ENCODE data around the gene USP17L28. TPM values are rescaled to one million over a fixed set of nuclear protein-coding genes. Genes with fewer than 3 reads are reported as not detected.
"Not testable (repeated sequence)": the region's sequence is repeated elsewhere in the genome, so short reads cannot be mapped to it uniquely, and the experiment has no call there.

USP17L28 gene, protein sequence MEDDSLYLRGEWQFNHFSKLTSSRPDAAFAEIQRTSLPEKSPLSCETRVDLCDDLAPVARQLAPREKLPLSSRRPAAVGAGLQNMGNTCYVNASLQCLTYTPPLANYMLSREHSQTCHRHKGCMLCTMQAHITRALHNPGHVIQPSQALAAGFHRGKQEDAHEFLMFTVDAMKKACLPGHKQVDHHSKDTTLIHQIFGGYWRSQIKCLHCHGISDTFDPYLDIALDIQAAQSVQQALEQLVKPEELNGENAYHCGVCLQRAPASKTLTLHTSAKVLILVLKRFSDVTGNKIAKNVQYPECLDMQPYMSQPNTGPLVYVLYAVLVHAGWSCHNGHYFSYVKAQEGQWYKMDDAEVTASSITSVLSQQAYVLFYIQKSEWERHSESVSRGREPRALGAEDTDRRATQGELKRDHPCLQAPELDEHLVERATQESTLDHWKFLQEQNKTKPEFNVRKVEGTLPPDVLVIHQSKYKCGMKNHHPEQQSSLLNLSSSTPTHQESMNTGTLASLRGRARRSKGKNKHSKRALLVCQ
- total RNA-seq (not detected in 2 replicates), polyA plus RNA-seq (not detected in 2 replicates), polyA minus RNA-seq (not detected in 2 replicates), Bru-seq, nascent RNA (not detected), BruChase-seq, experiment 1, labeled RNA remaining after a 6-hour chase (not detected), BruChase-seq, experiment 2, labeled RNA remaining after a 2-hour chase (not detected)
- polyA plus RNA-seq (2011; cell fraction: cytosol; rRNA removed) = not detected in 2 replicates
- not detected in 2 replicates for polyA plus RNA-seq (2011; cell fraction: nucleus; rRNA removed)
- polyA plus RNA-seq (2012) = not detected in 2 replicates
- not detected for polyA minus RNA-seq (2011; cell fraction: cytosol; rRNA and poly(A)+ RNA removed)
- not detected in 2 replicates for polyA minus RNA-seq (2011; cell fraction: nucleus; rRNA and poly(A)+ RNA removed)
- long read RNA-seq = 0 reads

DNA sequence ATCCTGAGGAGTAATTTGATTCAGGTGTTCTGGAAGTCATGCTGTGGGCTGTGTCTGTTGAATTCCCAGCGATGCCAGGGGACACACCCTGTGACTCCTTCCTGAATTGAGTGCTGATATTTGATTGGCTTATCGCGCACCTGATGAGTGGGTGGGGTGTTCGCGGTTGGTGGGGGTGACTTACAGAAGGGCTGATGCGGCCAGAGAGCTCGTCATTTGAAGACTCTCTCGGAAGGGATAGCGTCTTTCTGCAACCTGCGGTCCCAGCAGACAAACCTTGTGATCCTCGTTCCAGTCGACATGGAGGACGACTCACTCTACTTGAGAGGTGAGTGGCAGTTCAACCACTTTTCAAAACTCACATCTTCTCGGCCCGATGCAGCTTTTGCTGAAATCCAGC is at the start of gene USP17L28:
Gene USP17L28, plus strand, starts transcription at position 301 of the 400 bp plus-strand sequence. Its CDS starts 0 bp downstream, at position 301.
- H3K36me3 ChIP-seq (ENCODE audit: control insufficient read depth in 2 of 2, extremely low read depth in 1 of 2, insufficient read depth in 2 of 2, low read length in 2 of 2); BruUV-seq (replicated peaks); DNase-seq (ENCODE audit: low read depth, low spot score); FAIRE-seq; H4K20me1 ChIP-seq (replicated peaks; ENCODE audit: control insufficient read depth, extremely low read depth, insufficient read depth, low read length); H3K79me2 ChIP-seq (ENCODE audit: control insufficient read depth, insufficient read depth, low read length); intact Hi-C loops (cut with micrococcal nuclease); H3K9ac ChIP-seq (replicated peaks; ENCODE audit: extremely low read depth, insufficient read depth, low read length); H3K27ac ChIP-seq (ENCODE audit: insufficient read depth, low read depth, low read length); CTCF ChIA-PET; H3K9me1 ChIP-seq (replicated peaks; ENCODE audit: control insufficient read depth, extremely low read depth, insufficient read depth, low read length); POLR2A ChIA-PET; dilution Hi-C loops (cut with MboI; ENCODE audit: extremely low pct_ligation_motif_present, low sequenced_read_pairs); H3K27me3 ChIP-seq (ENCODE audit: control insufficient read depth in 2 of 2, insufficient read depth in 2 of 2, low read length in 2 of 2); H3K9me3 ChIP-seq (replicated peaks; ENCODE audit: control insufficient read depth, insufficient read depth, low read length); H3K4me1 ChIP-seq (ENCODE audit: control insufficient read depth, extremely low read depth, insufficient read depth, low read length); H3K4me3 ChIP-seq (replicated peaks in 1 of 3; ENCODE audit: insufficient read depth in 1 of 3, low read depth in 1 of 3, low read length in 3 of 3); H3K4me2 ChIP-seq (ENCODE audit: insufficient read depth, low read length); H2AFZ ChIP-seq (ENCODE audit: low read depth, low read length): not testable (repeated sequence)

DNA sequence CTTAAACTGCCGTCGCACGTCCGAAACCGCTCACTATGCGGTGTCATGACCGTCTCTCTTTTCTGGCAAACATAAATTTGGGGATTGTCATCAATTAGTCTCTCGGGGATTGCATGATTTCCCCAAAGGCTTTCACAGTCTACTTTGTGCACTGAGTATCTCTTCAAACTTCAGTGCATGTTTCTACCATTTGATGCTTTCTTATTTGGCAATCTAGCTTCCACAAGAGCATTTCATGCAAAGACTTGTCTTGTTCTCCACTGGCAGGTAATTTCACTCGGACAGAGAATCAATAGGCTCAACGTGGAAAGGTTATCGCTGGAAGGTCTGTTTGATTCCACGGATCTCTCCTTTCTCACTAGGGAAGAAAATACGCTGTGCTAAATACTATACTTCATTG is 24.5 kb upstream of the USP17L28 start:
- H3K36me3 ChIP-seq (ENCODE audit: control insufficient read depth in 2 of 2, extremely low read depth in 1 of 2, insufficient read depth in 2 of 2, low read length in 2 of 2); H3K9me1 ChIP-seq (replicated peaks; ENCODE audit: control insufficient read depth, extremely low read depth, insufficient read depth, low read length); H3K4me3 ChIP-seq (replicated peaks in 1 of 3; ENCODE audit: insufficient read depth in 1 of 3, low read depth in 1 of 3, low read length in 3 of 3); H3K9ac ChIP-seq (replicated peaks; ENCODE audit: extremely low read depth, insufficient read depth, low read length); H2AFZ ChIP-seq (ENCODE audit: low read depth, low read length); H3K27me3 ChIP-seq (ENCODE audit: control insufficient read depth in 2 of 2, insufficient read depth in 2 of 2, low read length in 2 of 2); H3K27ac ChIP-seq (ENCODE audit: insufficient read depth, low read depth, low read length); H4K20me1 ChIP-seq (replicated peaks; ENCODE audit: control insufficient read depth, extremely low read depth, insufficient read depth, low read length); H3K79me2 ChIP-seq (ENCODE audit: control insufficient read depth, insufficient read depth, low read length); FAIRE-seq; BruUV-seq (replicated peaks); POLR2A ChIA-PET; CTCF ChIA-PET; dilution Hi-C loops (cut with MboI; ENCODE audit: extremely low pct_ligation_motif_present, low sequenced_read_pairs); H3K4me2 ChIP-seq (ENCODE audit: insufficient read depth, low read length); intact Hi-C loops (cut with micrococcal nuclease); H3K4me1 ChIP-seq (ENCODE audit: control insufficient read depth, extremely low read depth, insufficient read depth, low read length); H3K9me3 ChIP-seq (replicated peaks; ENCODE audit: control insufficient read depth, insufficient read depth, low read length); DNase-seq (ENCODE audit: low read depth, low spot score): not testable (repeated sequence)

DNA sequence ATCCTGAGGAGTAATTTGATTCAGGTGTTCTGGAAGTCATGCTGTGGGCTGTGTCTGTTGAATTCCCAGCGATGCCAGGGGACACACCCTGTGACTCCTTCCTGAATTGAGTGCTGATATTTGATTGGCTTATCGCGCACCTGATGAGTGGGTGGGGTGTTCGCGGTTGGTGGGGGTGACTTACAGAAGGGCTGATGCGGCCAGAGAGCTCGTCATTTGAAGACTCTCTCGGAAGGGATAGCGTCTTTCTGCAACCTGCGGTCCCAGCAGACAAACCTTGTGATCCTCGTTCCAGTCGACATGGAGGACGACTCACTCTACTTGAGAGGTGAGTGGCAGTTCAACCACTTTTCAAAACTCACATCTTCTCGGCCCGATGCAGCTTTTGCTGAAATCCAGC is 23.8 kb upstream of the USP17L28 start, which contains the start of gene USP17L24:
Gene USP17L24, plus strand, starts transcription at position 301 of the 400 bp plus-strand sequence. Its CDS starts 0 bp downstream, at position 301.
- H3K9me1 ChIP-seq (replicated peaks; ENCODE audit: control insufficient read depth, extremely low read depth, insufficient read depth, low read length); H3K9me3 ChIP-seq (replicated peaks; ENCODE audit: control insufficient read depth, insufficient read depth, low read length); H3K79me2 ChIP-seq (ENCODE audit: control insufficient read depth, insufficient read depth, low read length); FAIRE-seq; intact Hi-C loops (cut with micrococcal nuclease); DNase-seq (ENCODE audit: low read depth, low spot score); H2AFZ ChIP-seq (ENCODE audit: low read depth, low read length); BruUV-seq (replicated peaks); H3K36me3 ChIP-seq (ENCODE audit: control insufficient read depth in 2 of 2, extremely low read depth in 1 of 2, insufficient read depth in 2 of 2, low read length in 2 of 2); CTCF ChIA-PET; H3K9ac ChIP-seq (replicated peaks; ENCODE audit: extremely low read depth, insufficient read depth, low read length); dilution Hi-C loops (cut with MboI; ENCODE audit: extremely low pct_ligation_motif_present, low sequenced_read_pairs); H4K20me1 ChIP-seq (replicated peaks; ENCODE audit: control insufficient read depth, extremely low read depth, insufficient read depth, low read length); H3K27me3 ChIP-seq (ENCODE audit: control insufficient read depth in 2 of 2, insufficient read depth in 2 of 2, low read length in 2 of 2); POLR2A ChIA-PET; H3K4me1 ChIP-seq (ENCODE audit: control insufficient read depth, extremely low read depth, insufficient read depth, low read length); H3K27ac ChIP-seq (ENCODE audit: insufficient read depth, low read depth, low read length); H3K4me3 ChIP-seq (replicated peaks in 1 of 3; ENCODE audit: insufficient read depth in 1 of 3, low read depth in 1 of 3, low read length in 3 of 3); H3K4me2 ChIP-seq (ENCODE audit: insufficient read depth, low read length): not testable (repeated sequence)

DNA sequence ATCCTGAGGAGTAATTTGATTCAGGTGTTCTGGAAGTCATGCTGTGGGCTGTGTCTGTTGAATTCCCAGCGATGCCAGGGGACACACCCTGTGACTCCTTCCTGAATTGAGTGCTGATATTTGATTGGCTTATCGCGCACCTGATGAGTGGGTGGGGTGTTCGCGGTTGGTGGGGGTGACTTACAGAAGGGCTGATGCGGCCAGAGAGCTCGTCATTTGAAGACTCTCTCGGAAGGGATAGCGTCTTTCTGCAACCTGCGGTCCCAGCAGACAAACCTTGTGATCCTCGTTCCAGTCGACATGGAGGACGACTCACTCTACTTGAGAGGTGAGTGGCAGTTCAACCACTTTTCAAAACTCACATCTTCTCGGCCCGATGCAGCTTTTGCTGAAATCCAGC is 19.1 kb upstream of the USP17L28 start, which contains the start of gene USP17L25:
Gene USP17L25, plus strand, starts transcription at position 301 of the 400 bp plus-strand sequence. Its CDS starts 0 bp downstream, at position 301.
- H3K9me1 ChIP-seq (replicated peaks; ENCODE audit: control insufficient read depth, extremely low read depth, insufficient read depth, low read length); CTCF ChIA-PET; H3K27ac ChIP-seq (ENCODE audit: insufficient read depth, low read depth, low read length); H2AFZ ChIP-seq (ENCODE audit: low read depth, low read length); H3K9me3 ChIP-seq (replicated peaks; ENCODE audit: control insufficient read depth, insufficient read depth, low read length); H3K4me3 ChIP-seq (replicated peaks in 1 of 3; ENCODE audit: insufficient read depth in 1 of 3, low read depth in 1 of 3, low read length in 3 of 3); H3K4me2 ChIP-seq (ENCODE audit: insufficient read depth, low read length); H3K9ac ChIP-seq (replicated peaks; ENCODE audit: extremely low read depth, insufficient read depth, low read length); BruUV-seq (replicated peaks); POLR2A ChIA-PET; H3K79me2 ChIP-seq (ENCODE audit: control insufficient read depth, insufficient read depth, low read length); H4K20me1 ChIP-seq (replicated peaks; ENCODE audit: control insufficient read depth, extremely low read depth, insufficient read depth, low read length); DNase-seq (ENCODE audit: low read depth, low spot score); FAIRE-seq; dilution Hi-C loops (cut with MboI; ENCODE audit: extremely low pct_ligation_motif_present, low sequenced_read_pairs); intact Hi-C loops (cut with micrococcal nuclease); H3K27me3 ChIP-seq (ENCODE audit: control insufficient read depth in 2 of 2, insufficient read depth in 2 of 2, low read length in 2 of 2); H3K4me1 ChIP-seq (ENCODE audit: control insufficient read depth, extremely low read depth, insufficient read depth, low read length); H3K36me3 ChIP-seq (ENCODE audit: control insufficient read depth in 2 of 2, extremely low read depth in 1 of 2, insufficient read depth in 2 of 2, low read length in 2 of 2): not testable (repeated sequence)
